ENCODE results near the gene PRKG1.
A peak's percentile ranks its signal among the peaks of the same experiment; 100 is the strongest.
"Not testable (repeated sequence)": the region's sequence is repeated elsewhere in the genome, so short reads cannot be mapped to it uniquely, and the experiment has no call there.

Gene PRKG1

DNA sequence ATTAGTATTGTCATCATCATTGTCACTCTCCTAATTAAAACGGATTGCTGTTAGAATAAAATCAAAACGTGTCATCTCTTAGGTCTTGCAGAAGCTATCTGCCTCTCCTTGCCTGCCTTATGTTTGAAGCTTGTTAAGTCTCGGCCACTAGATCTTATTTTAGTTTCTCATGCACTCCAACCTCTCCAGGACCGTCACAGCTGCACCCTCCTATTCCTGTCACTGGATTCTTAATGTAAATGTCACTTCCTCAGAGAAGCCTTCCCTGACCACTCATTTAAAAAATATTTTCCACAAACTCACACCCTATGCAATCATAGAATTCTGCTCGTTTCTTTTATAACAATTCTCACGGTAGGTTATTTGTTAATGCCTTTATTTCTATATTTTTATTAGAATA is 1135.9 kb downstream of the PRKG1 start:
- DNase-seq: no peak

DNA sequence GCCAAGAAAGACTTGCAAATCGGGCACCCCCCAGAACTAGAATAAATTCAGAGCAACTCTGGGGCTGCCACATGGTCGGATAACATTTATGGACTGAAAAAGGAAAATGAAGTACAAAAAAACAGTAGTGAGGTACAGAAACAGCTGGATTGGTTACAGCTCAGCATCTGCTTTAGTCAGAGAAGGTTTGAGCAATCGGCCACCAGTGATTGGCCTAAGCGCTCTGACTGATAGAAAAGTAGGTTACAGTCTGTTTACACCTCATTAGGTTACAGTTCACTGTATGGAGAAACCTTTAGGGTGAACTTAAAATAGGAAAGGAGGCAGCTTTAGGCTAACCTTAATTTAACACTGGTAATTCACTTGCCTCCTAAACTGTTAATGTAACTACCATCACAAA is 1137.8 kb downstream of the PRKG1 start:
- DNase-seq: no peak

DNA sequence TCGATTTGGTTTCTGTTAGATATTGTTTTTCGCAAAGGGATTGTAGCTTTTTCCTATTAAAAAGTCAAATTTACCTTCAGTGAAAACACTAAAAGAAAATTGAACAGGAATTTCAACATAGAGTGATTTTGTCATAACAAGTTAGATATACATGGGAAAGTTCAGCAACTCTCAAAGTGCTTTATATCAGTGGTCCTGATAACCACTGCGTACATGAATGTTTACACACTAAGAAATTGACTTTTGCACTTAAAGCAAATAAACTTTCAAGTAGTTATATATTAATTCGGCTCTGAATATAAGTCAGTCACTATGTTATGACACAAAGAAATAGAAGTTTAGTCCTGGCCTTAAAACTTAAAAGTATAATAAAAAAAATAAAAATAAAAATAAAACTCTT is 1138.5 kb downstream of the PRKG1 start:
- no peak for DNase-seq

DNA sequence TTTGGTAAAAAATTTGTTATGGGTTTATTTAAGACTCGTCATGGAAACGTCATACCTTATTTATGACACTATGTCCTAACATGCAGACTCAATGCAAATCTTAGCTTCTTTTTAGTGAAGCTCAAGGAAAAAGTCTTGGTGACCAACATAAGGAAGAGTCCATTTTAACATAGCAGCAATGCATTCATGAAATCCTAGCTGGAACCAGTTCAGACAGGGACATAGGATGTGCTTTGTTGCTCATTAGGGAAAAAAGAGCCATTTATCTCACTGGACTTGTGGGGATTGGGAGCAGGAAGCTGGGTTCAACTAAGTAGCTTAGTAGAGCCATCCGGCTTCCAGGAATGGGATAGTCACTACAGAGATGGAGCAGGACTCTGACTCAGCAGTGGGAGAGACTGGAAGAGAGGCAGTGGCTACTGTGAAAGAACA is 1139.0 kb downstream of the PRKG1 start:
- DNase-seq: no peak

DNA sequence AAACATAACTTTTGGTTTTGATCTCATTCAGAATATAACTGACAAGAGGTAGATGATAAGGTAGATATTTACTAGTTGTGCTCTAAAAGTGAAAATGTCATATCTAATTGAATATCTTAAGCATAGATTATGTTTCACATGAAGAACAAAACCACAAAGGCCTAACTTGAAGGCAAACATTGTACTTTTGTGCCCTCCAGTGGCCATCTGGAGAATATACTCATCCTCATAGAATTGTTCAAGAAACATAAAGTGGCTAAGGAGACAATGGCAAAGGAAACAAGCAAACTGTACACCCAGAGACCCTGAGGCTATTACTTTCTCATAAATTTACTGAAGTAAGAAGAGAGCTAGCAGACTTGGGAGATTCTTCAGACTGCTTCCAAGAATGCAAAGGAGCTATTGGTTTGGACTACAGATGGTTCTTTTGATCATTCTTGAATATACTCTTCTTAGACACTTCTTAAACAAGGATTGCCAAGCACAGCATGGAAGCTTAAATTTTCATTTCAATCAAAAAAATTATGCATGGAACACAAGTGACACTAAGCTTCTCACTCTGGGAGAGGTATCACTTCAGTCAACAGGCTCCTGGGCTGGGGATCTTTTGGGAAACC is 1141.6 kb downstream of the PRKG1 start:
- DNase-seq: peak; percentile 2 to 13

DNA sequence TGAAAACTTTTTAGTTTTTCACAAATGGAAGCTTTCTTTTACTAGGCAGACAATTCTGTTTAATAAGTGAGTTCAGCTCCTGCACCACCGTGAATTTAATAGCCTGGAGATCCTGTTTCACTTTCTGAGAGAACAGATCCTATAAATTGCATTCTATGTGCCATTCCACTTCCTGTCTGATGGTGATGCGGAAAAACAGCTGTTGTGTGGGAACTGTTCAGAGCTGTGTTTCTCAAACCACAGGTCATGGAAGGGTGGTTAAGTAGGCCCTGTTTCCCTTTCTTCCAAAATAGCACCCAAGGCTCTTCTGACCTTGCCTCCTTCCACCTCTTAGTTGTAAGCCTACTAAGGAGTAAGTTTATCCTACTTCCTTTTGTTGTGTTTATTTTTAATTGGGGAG is 1142.6 kb downstream of the PRKG1 start:
- DNase-seq: no peak

DNA sequence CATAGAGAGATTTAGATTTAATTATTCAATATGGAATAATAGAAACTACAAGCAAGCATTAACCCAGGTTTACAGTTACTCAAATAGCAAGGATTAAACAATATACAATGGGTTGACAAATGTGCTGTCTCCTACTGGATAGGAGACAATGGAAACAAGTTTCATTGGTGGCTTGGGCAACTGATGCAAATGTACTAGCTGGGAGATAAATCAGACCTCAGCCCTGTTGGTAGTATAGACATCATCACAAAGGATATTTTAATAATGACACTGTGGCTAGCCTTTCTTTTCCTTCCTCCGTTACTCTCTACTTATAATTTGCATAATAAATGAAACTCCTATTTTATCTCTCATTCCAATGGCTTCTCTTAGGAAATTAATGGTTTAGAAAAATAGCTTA is 1143.2 kb downstream of the PRKG1 start:
- DNase-seq: no peak

DNA sequence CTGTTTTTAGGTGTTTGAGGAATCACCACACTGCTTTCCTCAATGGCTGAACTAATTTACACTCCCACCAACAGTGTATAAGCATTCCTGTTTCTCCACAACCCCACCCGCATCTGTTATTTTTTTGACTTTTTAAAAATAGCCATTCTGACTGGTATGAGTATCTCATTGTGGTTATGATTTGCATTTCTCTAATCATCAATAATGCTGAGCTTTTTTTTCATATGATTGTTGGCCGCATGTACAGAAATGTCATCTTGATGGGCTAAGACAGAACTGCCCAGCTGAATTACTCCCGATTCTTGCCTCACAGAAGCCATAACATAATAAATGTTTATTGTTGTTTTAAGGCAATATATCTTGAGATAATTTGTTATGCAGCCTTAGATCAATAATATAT is 1146.7 kb downstream of the PRKG1 start:
- DNase-seq: no peak

DNA sequence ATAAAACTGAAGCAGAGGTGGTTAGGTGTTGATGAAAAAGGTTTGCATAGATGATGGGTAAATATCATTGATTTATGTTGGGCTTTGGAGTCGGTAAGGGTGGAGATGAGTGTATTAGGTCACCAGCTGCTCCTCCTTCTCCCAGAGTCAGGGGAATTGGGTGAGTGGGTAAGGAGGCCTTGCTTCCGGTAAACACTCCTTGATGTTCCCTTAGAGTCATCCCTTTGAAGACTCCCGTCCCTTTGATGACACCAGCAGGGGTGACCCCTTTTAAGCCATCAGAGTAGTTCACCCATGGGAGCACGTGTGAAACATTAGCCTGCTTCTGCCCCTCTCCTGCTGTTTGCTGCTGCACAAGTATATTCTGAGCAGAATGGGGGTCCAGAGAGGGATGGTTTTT is 1147.6 kb downstream of the PRKG1 start:
- DNase-seq: no peak

DNA sequence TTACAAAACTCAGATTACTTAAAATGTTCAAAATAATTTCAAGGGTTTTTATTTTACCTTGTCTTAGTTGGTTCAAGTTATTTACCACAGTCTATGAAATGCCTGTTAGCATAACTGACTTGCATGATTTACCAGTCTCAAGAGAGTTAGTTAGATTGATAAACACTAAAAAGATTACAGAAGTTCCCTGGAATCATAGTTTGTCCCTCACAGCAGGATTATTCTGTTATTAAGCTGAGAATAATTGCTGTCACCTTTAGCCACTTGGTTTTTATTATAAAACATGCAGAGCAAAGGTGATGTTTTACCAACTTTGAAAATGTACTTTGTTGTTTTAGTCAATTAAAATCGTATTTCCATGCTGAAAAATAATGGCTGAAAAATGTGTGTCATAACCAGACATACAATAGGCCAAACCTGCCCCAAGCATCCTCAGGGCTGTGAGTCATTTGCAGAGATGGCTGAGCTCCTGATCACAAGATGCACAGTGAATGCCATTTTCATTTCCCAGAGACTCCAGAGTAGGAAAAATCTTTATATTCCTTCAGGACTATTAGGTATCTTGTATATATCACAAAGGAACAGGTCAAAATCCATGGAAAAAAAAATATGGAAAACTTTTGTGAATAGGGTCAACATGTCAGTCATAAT is 1152.0 kb downstream of the PRKG1 start:
- DNase-seq: no peak

DNA sequence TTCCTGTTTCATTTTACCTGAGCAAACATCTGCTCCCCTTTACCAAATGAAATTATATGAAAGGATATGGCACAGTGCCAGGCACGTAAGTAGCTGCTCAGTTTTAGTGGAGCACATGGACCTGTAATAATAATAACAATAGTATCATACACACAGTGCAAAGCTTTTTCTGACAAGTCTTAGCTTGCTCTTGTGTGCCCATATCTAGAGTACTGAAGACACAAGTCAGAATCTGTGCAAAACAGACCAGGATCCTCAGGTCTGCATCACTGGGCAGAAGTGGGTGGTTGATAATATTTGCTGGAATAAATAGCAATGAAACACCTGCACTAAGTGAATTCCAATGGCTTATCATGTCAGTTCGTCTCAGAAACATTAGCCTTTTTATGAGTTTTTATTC is 1154.3 kb downstream of the PRKG1 start:
- no peak for DNase-seq

DNA sequence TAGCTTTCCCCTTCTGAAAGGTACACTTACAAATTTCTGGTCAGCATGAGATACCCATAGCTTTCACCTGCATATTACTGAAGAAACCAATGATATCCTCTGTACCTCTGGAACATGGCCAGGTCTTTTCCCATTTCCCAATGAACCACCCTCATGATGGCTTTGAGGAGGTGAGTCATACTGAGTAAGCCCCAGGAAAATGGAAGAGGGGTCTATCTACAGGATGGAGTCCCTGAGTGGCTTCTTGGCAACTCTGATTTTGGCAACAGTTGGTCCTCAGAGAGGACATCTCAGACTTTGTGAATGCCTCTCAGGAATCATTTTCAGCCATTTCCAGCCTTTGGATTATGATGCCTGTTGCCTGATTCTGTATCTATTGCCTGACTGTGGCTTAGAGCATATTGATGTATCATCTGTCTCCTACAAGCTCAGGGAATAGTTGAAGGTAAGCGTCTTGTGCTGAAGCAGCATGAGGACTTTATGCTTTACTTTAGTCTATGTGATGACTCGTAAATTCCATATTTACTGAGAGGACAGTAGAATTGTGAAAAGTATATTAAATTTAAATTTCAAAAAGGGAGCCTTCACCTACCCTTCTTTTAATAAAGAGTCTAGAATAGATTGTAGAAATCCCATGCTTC is 1155.1 kb downstream of the PRKG1 start:
- DNase-seq: no peak

DNA sequence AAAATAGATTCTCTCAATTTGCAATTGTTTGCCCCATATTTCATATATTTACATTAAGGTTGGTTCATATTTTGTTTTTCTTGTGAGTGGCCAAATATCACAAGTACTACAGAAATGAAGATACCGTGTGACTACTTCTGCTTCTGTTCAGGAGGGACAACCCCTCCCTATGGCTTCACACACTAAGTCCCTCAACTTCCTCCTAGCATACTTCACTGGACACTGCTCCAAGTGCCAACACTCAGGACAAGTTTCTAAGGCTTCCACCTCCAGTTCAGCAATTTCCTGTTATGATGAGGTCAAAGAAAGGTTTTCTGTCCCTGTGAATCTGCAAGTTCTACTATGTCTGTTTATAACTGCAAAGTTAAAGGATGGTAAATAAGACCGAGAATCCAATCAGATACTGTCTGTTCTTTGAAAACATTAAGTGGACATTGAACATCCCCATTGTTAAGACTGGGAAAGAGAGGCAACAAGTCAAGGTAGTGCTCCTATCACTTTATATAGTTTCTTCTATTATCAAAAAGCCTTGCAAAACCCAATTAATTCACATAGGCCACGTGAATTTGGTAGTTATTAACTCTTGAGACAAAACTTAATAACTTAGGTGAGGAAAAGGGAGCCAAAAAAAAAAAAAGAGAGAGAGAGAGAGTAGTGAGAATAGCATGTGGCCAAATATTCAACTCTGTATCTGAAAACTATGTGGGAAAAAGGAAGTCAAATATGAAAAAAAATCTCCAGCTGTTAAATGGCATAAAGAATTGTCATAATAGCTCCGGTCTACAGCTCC is 1158.5 kb downstream of the PRKG1 start:
- DNase-seq: no peak

DNA sequence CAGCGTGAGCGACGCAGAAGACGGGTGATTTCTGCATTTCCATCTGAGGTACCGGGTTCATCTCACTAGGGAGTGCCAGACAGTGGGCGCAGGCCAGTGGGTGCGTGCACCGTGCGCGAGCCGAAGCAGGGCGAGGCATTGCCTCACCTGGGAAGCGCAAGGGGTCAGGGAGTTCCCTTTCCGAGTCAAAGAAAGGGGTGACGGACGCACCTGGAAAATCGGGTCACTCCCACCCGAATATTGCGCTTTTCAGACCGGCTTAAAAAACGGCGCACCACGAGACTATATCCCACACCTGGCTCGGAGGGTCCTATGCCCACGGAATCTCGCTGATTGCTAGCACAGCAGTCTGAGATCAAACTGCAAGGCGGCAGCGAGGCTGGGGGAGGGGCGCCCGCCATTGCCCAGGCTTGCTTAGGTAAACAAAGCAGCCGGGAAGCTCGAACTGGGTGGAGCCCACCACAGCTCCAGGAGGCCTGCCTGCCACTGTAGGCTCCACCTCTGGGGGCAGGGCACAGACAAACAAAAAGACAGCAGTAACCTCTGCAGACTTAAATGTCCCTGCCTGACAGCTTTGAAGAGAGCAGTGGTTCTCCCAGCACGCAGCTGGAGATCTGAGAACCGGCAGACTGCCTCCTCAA is 1159.2 kb downstream of the PRKG1 start:
- not testable (repeated sequence) for DNase-seq

DNA sequence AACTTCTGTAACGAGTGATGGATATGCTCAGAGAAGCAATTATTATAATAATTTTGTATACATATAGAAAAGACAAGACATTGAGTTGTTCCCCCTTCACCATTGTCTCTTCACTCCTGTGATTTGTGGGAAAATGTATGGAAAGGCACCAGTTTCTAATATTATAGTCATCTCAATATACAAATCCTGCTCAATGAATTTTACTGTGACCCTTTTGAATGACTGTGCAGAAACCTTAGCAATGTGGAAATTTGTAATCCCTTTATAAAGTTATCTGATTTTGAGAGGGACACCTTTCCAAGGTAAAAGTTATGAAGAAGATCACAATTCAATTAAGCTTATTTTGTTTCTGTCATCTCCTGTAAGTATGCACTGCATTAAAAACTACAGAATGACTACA is 1165.5 kb downstream of the PRKG1 start:
- DNase-seq: no peak

DNA sequence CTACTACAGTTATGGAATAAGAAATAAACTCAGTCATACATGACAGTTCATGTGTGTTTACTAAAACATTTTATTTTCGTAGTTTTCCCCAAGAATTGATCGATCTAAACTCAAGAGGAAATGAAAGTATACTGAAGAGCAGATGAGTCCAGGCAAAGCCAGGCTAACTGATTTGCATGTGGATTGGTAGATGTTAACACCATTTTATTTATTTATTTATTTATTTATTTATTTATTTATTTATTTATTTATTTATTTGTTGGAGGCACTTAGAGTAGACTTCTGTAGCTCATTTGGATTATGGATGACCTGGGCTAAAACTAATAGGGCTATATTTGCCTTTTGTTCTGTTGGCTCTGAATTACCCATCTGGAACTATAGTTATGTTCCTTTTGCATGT is 1171.3 kb downstream of the PRKG1 start:
- DNase-seq: no peak

DNA sequence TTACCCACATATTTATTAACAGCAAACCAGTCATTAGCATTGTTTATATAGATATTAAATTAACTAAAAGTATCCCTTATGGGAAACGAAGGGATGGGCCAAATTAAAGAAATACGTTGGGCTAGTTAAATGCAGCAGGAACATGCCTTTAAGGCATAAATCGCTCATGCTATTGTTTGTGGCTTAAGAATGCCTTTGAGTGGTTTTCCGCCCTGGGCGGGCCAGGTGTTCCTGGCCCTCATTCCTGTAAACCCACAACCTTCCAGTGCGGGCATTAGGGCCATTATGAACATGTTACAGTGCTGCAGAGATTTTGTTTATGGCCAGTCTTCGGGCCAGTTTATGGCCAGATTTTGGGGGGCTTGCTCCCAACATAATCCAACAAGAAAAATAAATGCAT is 1173.6 kb downstream of the PRKG1 start:
- not testable (repeated sequence) for DNase-seq

DNA sequence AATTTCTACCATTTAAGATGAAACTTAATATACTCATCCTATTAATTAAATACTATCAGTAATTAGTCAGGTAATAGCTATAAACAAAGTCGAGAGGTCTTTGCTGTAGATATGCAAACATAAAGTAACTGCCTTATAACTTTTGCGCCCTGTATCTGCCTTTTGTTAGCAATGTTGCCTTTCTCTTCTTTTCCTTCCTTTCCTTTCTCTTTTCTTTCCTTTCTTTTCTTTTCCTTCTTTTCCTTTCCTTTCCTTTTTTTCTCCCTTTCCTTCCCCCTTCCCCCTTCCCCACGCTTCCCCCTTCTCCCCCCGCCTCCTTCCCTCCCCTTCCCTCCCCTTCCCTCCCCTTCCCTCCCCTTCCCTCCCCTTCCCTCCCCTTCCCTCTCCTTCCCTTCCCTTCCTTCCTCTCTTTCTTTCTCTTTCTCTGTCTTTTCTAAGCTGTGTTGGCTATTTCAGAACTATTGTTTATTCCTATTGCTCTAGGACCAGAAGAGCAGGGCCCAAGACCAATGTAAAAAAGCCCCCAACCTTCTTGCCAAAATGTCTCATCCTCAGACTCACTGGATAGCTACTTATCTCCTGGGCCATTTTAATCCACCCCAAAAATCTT is 1174.5 kb downstream of the PRKG1 start:
- no peak for DNase-seq

DNA sequence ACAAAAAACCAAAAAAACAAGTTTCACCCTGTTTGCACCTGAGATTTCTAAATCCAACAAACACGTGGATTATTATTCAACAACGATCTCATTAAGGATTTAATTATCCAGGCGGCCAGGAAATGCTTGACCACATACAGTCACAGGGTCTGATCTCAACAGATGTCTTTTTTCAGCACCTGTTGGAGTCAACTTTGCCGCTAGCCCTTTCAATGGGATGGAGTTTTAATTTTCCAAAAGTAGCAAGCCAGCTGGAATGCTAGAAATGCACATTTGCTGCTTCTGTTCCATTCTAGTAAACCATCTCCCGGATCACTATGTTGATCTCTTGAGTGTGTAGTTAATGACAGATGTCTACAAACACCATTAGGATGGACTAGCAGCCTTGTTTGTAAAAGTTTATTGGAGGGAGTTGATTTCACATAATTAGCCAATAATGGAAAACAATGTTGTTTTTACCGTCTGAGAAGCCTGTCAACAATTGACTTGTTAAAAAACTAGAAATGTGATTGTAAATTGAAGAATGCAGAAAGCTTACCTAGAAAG is 1175.6 kb downstream of the PRKG1 start:
- DNase-seq: no peak

DNA sequence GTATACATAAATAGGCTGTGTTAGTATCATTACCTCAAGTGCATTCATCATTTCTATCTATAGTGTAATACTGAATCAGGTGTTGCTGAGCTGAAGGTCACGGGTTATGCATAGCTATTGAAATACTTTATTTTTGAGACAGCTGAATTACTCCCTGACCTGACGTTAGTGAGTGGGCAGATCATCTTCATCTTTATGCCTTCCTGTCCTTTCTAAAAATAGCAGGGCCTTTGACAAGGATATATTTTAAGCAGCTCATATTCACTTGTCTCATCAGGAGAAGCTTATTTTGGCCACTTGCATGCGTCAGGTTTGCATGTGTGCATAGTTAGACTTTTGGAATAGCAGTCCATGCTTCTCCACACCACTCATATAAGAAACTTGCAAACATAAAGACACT is 1176.2 kb downstream of the PRKG1 start:
- no peak for DNase-seq

DNA sequence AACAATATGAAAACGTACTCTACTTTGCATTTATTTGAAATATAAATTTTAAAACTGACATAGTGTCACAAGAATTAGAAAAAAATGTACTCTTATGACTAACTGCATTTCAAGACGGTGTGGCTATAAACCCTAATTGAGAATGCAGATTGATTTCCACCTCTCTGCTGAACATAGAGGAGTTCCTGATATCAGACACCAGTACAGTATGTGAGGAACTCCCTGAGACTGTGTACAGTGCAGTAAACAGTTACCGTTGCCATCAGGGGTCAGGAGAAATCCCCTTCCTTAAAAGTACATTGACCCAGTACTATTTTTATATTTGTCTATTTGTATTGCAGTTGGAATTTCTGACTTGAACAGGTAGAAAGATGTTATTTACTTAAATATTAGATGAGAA is 1178.0 kb downstream of the PRKG1 start:
- no peak for DNase-seq
